ENCODE measurements around the gene TMEM100. TPM values are rescaled to one million over a fixed set of nuclear protein-coding genes. Genes with fewer than 3 reads are reported as not detected.

TMEM100 gene
- total and polyA plus RNA-seq, 2 of the 8 experiments (the other 6 are each of a cell fraction or from before 2014, with no cell fraction given), result 0.36 to 0.48 TPM

GRCh38 chr17:55746466-55746865 lies 23.8 kb upstream of the TMEM100 start:
- Histone ChIP-seq H3K56ac (replicated peaks; ENCODE audit: insufficient read length, low read depth, low read length) (no peak overlapping the region), H4K5ac (ENCODE audit: insufficient read length, low read depth, low read length) (no peak overlapping the region), H3K4me3 (ENCODE audit: extremely low read depth in 1 of 4, insufficient read depth in 2 of 4, low read depth in 3 of 4, low read length in 4 of 4) (no peak overlapping the region), H3K18ac (ENCODE audit: extremely low read depth, low read length) (no peak overlapping the region), H3K4ac (replicated peaks; ENCODE audit: insufficient read length, low read depth, low read length) (no peak overlapping the region), H3K4me1 (replicated peaks in 1 of 4; ENCODE audit: control insufficient read depth in 3 of 4, insufficient read depth in 4 of 4, low read length in 3 of 4) (peaks cover 0 to 2% (median under 1%) of the 10 kb centered on the region in 4 experiments; a peak in 2 of 7 replicates), H3K14ac (ENCODE audit: insufficient read length) (no peak overlapping the region), H2BK15ac (ENCODE audit: low read length) (no peak overlapping the region), H3K27me3 (replicated peaks in 1 of 4; ENCODE audit: control insufficient read depth in 3 of 4, extremely low read depth in 1 of 4, insufficient read depth in 3 of 4, low read length in 3 of 4) (no peaks in the 10 kb centered on the region), H2BK12ac (ENCODE audit: low read depth, low read length) (no peak overlapping the region), H3K79me2 (ENCODE audit: control insufficient read depth in 1 of 2, insufficient read depth in 2 of 2, low read length in 2 of 2) (no peaks in the 10 kb centered on the region), H2AK5ac (ENCODE audit: low read depth, low read length) (no peak overlapping the region), H3K79me1 (ENCODE audit: low read depth, low read length) (no peaks in the 10 kb centered on the region), H3K23ac (ENCODE audit: insufficient read length) (no peak overlapping the region), H2BK120ac (replicated peaks; ENCODE audit: low read depth, low read length) (no peak overlapping the region), H2BK5ac (ENCODE audit: low read depth, low read length) (no peak overlapping the region), H4K91ac (replicated peaks; ENCODE audit: insufficient read length, low read length) (no peak overlapping the region), H4K20me1 (replicated peaks in 1 of 2; ENCODE audit: control insufficient read depth in 1 of 2, insufficient read depth in 2 of 2, low read length in 2 of 2) (no peaks in the 10 kb centered on the region), H3K9ac (replicated peaks in 1 of 4; ENCODE audit: extremely low read depth in 1 of 4, low read depth in 3 of 4, low read length in 3 of 4) (no peak overlapping the region), H2AFZ (ENCODE audit: low read length) (no peak overlapping the region), H3K9me3 (ENCODE audit: insufficient read depth in 2 of 2, low read depth in 1 of 2, low read length in 1 of 2) (no peaks in the 10 kb centered on the region), H3K27ac (ENCODE audit: low read depth, low read length) (no peak overlapping the region), H3K36me3 (ENCODE audit: control insufficient read depth in 2 of 4, insufficient read depth in 4 of 4, low read length in 3 of 4) (no peaks in the 10 kb centered on the region), H3K23me2 (ENCODE audit: low read depth, low read length) (no peaks in the 10 kb centered on the region), H3K4me2 (ENCODE audit: insufficient read depth in 1 of 2, low read depth in 2 of 2, low read length in 2 of 2) (no peak overlapping the region), H4K8ac (ENCODE audit: extremely low read depth, insufficient read depth, low read length) (no peak overlapping the region), H2BK20ac (ENCODE audit: low read length) (no peak overlapping the region)
- DNase-seq (ENCODE audit: low read depth in 1 of 2, low spot score in 2 of 2) (no peak), FAIRE-seq (no peak)
- 93% methylated on average over 1 of the region's 1 CpG; no CpG with 5 or more reads in 1 of the 2 experiments for WGBS, 2 experiments (ENCODE audit: extremely low coverage in 1 of 2, insufficient coverage in 1 of 2, insufficient read length in 1 of 2, insufficient replicate concordance in 2 of 2, low coverage in 1 of 2, low lambda C conversion rate in 2 of 2, missing lambda C conversion rate in 1 of 2)
- ChIA-PET POLR2A (ENCODE audit: partially characterized antibody) (no interaction called here), CTCF (ENCODE audit: partially characterized antibody) (interaction anchor here (1.3 kb wide), 1 partner anchor 28 kb away, joined by 3 read pairs; no protein-coding TSS in a partner anchor)
- TF ChIP-seq HDAC2 (IDR thresholded peaks at IDR 0.05; ENCODE audit: borderline replicate concordance in 1 of 2, low read depth in 2 of 2, low read length in 2 of 2), result no peak
- no peak for TF ChIP-seq ZNF274 (IDR thresholded peaks at IDR 0.05; ENCODE audit: borderline replicate concordance, extremely low read depth, low read length)
- TF ChIP-seq POU5F1 (IDR thresholded peaks at IDR 0.05; ENCODE audit: low read depth, low read length), result no peak
- TF ChIP-seq KDM1A (IDR thresholded peaks at IDR 0.05; ENCODE audit: borderline replicate concordance, low read length), result no peak
- TF ChIP-seq JUND (IDR thresholded peaks at IDR 0.05; ENCODE audit: low read length), result no peak
- no peak for TF ChIP-seq NANOG (IDR thresholded peaks at IDR 0.05; ENCODE audit: insufficient read depth, low read depth, low read length, poor library complexity, severe bottlenecking)
- TF ChIP-seq RXRA (IDR thresholded peaks at IDR 0.05; ENCODE audit: insufficient read depth, low read depth, low read length), result no peak
- TF ChIP-seq KDM4A (IDR thresholded peaks at IDR 0.05; ENCODE audit: low read depth, low read length, severe bottlenecking), result no peak
- no peak for TF ChIP-seq POLR2AphosphoS5 (IDR thresholded peaks at IDR 0.05; ENCODE audit: low read depth, low read length)
- no peak for TF ChIP-seq CEBPB (IDR thresholded peaks at IDR 0.05; ENCODE audit: low read depth, low read length)
- no peak for TF ChIP-seq FOSL1 (IDR thresholded peaks at IDR 0.05; ENCODE audit: insufficient read depth, low read depth, low read length)
- no peak for TF ChIP-seq CBX5 (IDR thresholded peaks at IDR 0.05; ENCODE audit: low read depth, low read length)

Measured in H1 (cell line).